Measurements from ENCODE around the gene HTT. TPM values are rescaled to one million over a fixed set of nuclear protein-coding genes. Genes with fewer than 3 reads are reported as not detected.

Gene HTT
- total RNA-seq, 1 experiment from 2014 or later = 85.4 TPM

DNA sequence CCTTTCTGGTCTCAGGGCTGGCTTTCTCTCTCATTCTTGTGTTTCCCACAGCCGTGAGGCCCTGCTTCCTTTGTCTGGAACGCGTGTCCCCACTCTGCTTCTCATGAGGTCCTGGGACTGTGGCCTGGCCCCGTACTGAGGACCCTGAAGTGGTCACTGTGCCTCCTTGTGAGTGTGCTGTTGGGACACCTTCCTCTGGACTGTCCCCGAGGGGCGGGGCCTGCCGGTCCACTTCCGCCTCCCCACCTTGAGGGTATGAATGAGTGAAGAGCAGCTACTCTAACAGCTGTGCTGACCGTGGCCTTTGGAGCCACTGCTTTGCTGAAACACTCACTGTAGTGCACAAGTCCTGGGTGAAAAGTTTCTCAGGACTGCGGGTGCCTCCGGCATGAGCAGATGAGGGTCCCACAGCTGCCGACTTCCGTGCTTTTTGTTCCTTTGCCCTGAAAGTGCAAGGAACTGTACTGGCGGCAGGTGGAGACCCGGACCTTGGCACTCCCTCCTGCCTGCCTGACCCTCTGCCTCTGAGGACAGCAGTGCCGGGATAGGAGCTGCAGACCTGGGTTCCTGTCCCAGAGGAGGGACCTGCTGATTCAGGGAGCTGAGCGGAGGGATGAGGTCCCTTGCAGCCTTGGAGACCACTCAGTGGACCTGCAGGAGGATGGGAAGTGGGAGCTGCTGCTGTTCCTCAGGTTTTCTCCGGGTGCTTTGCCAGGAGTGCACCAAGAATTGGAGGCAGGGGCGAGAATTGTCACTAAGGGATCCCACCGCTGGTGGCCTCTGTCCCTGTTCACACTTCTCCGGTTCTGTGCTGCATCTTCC, 38.1 kb upstream of the HTT start:
- ChIA-PET CTCF (interaction anchor here (0.7 to 2.4 kb wide), 4 partner anchors 27 to 282 kb away, joined by 3 to 5 read pairs (median 4); no protein-coding TSS in a partner anchor), POLR2A (no interaction called here)
- H3K27ac Mint-ChIP-seq = no peak overlapping the region
- no peaks in the 10 kb centered on the region for H3K9me3 Mint-ChIP-seq
- ATAC-seq (no peak), DNase-seq (ENCODE audit: low spot score) (no peak)
- no peak overlapping the region for H3K4me3 Mint-ChIP-seq
- H3K27me3 Mint-ChIP-seq (ENCODE audit: low read depth) = peaks cover 5% of the 10 kb centered on the region
- 0 out of 2 replicates have a peak, but pooled peaks cover 4% of the 10 kb centered on the region for H3K4me1 Mint-ChIP-seq
- TF ChIP-seq, protein P1, sequence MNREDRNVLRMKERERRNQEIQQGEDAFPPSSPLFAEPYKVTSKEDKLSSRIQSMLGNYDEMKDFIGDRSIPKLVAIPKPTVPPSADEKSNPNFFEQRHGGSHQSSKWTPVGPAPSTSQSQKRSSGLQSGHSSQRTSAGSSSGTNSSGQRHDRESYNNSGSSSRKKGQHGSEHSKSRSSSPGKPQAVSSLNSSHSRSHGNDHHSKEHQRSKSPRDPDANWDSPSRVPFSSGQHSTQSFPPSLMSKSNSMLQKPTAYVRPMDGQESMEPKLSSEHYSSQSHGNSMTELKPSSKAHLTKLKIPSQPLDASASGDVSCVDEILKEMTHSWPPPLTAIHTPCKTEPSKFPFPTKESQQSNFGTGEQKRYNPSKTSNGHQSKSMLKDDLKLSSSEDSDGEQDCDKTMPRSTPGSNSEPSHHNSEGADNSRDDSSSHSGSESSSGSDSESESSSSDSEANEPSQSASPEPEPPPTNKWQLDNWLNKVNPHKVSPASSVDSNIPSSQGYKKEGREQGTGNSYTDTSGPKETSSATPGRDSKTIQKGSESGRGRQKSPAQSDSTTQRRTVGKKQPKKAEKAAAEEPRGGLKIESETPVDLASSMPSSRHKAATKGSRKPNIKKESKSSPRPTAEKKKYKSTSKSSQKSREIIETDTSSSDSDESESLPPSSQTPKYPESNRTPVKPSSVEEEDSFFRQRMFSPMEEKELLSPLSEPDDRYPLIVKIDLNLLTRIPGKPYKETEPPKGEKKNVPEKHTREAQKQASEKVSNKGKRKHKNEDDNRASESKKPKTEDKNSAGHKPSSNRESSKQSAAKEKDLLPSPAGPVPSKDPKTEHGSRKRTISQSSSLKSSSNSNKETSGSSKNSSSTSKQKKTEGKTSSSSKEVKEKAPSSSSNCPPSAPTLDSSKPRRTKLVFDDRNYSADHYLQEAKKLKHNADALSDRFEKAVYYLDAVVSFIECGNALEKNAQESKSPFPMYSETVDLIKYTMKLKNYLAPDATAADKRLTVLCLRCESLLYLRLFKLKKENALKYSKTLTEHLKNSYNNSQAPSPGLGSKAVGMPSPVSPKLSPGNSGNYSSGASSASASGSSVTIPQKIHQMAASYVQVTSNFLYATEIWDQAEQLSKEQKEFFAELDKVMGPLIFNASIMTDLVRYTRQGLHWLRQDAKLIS (CRISPR knock-in tag; IDR thresholded peaks at IDR 0.05; ENCODE audit: borderline replicate concordance) = no peak
- TF ChIP-seq ETV6 (CRISPR knock-in tag; IDR thresholded peaks at IDR 0.05) = no peak
- TF ChIP-seq, protein P2, sequence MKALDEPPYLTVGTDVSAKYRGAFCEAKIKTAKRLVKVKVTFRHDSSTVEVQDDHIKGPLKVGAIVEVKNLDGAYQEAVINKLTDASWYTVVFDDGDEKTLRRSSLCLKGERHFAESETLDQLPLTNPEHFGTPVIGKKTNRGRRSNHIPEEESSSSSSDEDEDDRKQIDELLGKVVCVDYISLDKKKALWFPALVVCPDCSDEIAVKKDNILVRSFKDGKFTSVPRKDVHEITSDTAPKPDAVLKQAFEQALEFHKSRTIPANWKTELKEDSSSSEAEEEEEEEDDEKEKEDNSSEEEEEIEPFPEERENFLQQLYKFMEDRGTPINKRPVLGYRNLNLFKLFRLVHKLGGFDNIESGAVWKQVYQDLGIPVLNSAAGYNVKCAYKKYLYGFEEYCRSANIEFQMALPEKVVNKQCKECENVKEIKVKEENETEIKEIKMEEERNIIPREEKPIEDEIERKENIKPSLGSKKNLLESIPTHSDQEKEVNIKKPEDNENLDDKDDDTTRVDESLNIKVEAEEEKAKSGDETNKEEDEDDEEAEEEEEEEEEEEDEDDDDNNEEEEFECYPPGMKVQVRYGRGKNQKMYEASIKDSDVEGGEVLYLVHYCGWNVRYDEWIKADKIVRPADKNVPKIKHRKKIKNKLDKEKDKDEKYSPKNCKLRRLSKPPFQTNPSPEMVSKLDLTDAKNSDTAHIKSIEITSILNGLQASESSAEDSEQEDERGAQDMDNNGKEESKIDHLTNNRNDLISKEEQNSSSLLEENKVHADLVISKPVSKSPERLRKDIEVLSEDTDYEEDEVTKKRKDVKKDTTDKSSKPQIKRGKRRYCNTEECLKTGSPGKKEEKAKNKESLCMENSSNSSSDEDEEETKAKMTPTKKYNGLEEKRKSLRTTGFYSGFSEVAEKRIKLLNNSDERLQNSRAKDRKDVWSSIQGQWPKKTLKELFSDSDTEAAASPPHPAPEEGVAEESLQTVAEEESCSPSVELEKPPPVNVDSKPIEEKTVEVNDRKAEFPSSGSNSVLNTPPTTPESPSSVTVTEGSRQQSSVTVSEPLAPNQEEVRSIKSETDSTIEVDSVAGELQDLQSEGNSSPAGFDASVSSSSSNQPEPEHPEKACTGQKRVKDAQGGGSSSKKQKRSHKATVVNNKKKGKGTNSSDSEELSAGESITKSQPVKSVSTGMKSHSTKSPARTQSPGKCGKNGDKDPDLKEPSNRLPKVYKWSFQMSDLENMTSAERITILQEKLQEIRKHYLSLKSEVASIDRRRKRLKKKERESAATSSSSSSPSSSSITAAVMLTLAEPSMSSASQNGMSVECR (CRISPR knock-in tag; IDR thresholded peaks at IDR 0.05; ENCODE audit: borderline replicate concordance) = no peak
- TF ChIP-seq, protein P3, sequence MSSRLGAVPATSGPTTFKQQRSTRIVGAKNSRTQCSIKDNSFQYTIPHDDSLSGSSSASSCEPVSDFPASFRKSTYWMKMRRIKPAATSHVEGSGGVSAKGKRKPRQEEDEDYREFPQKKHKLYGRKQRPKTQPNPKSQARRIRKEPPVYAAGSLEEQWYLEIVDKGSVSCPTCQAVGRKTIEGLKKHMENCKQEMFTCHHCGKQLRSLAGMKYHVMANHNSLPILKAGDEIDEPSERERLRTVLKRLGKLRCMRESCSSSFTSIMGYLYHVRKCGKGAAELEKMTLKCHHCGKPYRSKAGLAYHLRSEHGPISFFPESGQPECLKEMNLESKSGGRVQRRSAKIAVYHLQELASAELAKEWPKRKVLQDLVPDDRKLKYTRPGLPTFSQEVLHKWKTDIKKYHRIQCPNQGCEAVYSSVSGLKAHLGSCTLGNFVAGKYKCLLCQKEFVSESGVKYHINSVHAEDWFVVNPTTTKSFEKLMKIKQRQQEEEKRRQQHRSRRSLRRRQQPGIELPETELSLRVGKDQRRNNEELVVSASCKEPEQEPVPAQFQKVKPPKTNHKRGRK (CRISPR knock-in tag; IDR thresholded peaks at IDR 0.05; ENCODE audit: borderline replicate concordance) = no peak
- TF ChIP-seq NFATC4 (CRISPR knock-in tag; IDR thresholded peaks at IDR 0.05) = no peak
- TF ChIP-seq, protein P4, sequence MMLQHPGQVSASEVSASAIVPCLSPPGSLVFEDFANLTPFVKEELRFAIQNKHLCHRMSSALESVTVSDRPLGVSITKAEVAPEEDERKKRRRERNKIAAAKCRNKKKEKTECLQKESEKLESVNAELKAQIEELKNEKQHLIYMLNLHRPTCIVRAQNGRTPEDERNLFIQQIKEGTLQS (CRISPR knock-in tag; conservative IDR thresholded peaks at IDR 0.05) = no peak
- no peak for TF ChIP-seq FOXP1 (CRISPR knock-in tag; IDR thresholded peaks at IDR 0.05; ENCODE audit: borderline replicate concordance)
- TF ChIP-seq, protein P5, sequence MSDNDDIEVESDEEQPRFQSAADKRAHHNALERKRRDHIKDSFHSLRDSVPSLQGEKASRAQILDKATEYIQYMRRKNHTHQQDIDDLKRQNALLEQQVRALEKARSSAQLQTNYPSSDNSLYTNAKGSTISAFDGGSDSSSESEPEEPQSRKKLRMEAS (CRISPR knock-in tag; IDR thresholded peaks at IDR 0.05) = no peak
- no peak for TF ChIP-seq SMAD3 (CRISPR knock-in tag; IDR thresholded peaks at IDR 0.05; ENCODE audit: borderline replicate concordance)
- no peak for TF ChIP-seq KAT7 (CRISPR knock-in tag; IDR thresholded peaks at IDR 0.05; ENCODE audit: borderline replicate concordance)
- H3K36me3 Mint-ChIP-seq = no peaks in the 10 kb centered on the region

DNA sequence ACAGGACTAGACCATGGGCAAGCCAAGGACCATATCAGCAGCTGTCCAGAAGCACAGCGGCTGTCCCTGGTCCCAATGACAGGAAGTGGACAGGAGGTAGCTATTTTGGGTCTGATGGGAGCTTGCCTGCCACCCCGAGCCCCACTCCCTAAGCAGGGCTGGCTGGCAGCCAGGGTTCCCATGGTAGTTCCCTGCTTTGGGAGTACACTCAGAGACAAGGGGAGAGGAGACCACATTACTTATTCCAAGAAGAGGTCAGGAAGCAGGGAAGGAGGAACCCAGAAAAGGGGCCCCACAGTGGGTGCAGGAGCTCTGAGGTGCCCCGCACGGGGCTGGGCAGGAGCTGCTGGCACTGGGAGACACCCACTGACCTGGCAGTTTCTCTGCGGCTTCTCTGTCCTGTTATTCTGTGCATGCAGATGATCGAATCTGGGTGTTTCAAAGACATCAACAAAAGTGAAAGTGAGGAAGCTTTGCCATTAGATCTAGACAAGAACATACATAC, 36.5 kb upstream of the HTT start:
- ChIA-PET CTCF (interaction anchor here (0.8 to 1.9 kb wide), 3 partner anchors 29 to 226 kb away, joined by 3 to 9 read pairs (median 3); no protein-coding TSS in a partner anchor), POLR2A (no interaction called here)
- no peak for ATAC-seq

More for the DNA sequence above, 36.5 kb upstream of the HTT start:
- no peaks in the 10 kb centered on the region for H3K9me3 Mint-ChIP-seq
- no peak overlapping the region for H3K4me3 Mint-ChIP-seq
- no peaks in the 10 kb centered on the region for H3K36me3 Mint-ChIP-seq
- H3K27me3 Mint-ChIP-seq (ENCODE audit: low read depth) = peaks cover 20% of the 10 kb centered on the region
- no peak for DNase-seq (ENCODE audit: low spot score)
- H3K4me1 Mint-ChIP-seq = peaks cover 16% of the 10 kb centered on the region
- no peak overlapping the region for H3K27ac Mint-ChIP-seq
- TF ChIP-seq CBFB (CRISPR knock-in tag; IDR thresholded peaks at IDR 0.05; ENCODE audit: low read depth) (no peak), OVOL2 (CRISPR knock-in tag; IDR thresholded peaks at IDR 0.05; ENCODE audit: borderline replicate concordance) (no peak)

All from WTC11 (cell line).